ENCODE data around the gene SDF2. TPM values are rescaled to one million over a fixed set of nuclear protein-coding genes. Genes with fewer than 3 reads are reported as not detected.

The SDF2 gene
- total RNA-seq, 6 donors from 2014 or later, result 43.2 to 91.1 (median 52.5) TPM

GRCh38 chr17:28644787-28645575, 16.7 kb downstream of the SDF2 start, which contains the start of gene BLTP2:
Gene BLTP2 (minus strand): TSS chr17:28645158. CDS start chr17:28645056, 102 bp downstream.
- H3K4me3 ChIP-seq, result peak within 1 kb of the TSS; percentile 82 to 99 (median 98)
- peak; percentile 97 to 99 for DNase-seq
- no peaks in the 10 kb centered on the region for H3K27me3 ChIP-seq
- peaks cover 32 to 44% (median 33%) of the 10 kb centered on the region in 4 donors for H3K4me1 ChIP-seq
- H3K36me3 ChIP-seq, result peaks cover 15 to 56% (median 43%) of the 10 kb centered on the region in 4 donors
- no peaks in the 10 kb centered on the region for H3K9me3 ChIP-seq
- ATAC-seq (ENCODE audit: low FRiP score in 2 of 2), result peak; percentile 99
- 1 to 2% methylated on average over 28 to 40 of the region's 89 CpGs for WGBS, 2 donors
- peak within 1 kb of the TSS; percentile 91 to 98 (median 96) for H3K27ac ChIP-seq
- TF ChIP-seq EP300 (IDR thresholded peaks at IDR 0.05) (peak in 1 of 4 donors; percentile 4), CTCF (IDR thresholded peaks at IDR 0.05) (peak in 4 of 6 experiments; percentile 31 to 54 (median 48)), POLR2A (IDR thresholded peaks at IDR 0.05) (peak; percentile 32 to 95 (median 80)), POLR2AphosphoS5 (IDR thresholded peaks at IDR 0.05) (peak; percentile 89 to 97)

- Histone ChIP-seq H3K36me3 (peaks cover 20 to 57% (median 48%) of the 10 kb centered on the region in 4 donors), H3K4me3 (peak overlapping the region; percentile 82 to 99 (median 98)), H3K27me3 (no peaks in the 10 kb centered on the region), H3K27ac (peak overlapping the region; percentile 91 to 98 (median 96)), H3K4me1 (peaks cover 32 to 44% (median 33%) of the 10 kb centered on the region in 4 donors), H3K9me3 (no peaks in the 10 kb centered on the region)
- DNase-seq (peak in 1 of 2 donors; percentile 77), ATAC-seq (ENCODE audit: low FRiP score in 2 of 2) (peak; percentile 38 to 52)
- TF ChIP-seq POLR2A (IDR thresholded peaks at IDR 0.05), result no peak
- no peak for TF ChIP-seq EP300 (IDR thresholded peaks at IDR 0.05)
- TF ChIP-seq CTCF (IDR thresholded peaks at IDR 0.05), result peak in 5 of 6 experiments; percentile 39 to 67 (median 46)
- 0% methylated on average over 17 to 18 of the region's 18 CpGs for WGBS, 2 donors
Measured at GRCh38 chr17:28643983-28644786, 17.5 kb downstream of the SDF2 start.

- H3K36me3 ChIP-seq, result peaks cover 34 to 69% (median 63%) of the 10 kb centered on the region in 4 donors
- DNase-seq (no peak), ATAC-seq (ENCODE audit: low FRiP score in 2 of 2) (no peak)
- peaks cover 24 to 36% (median 25%) of the 10 kb centered on the region in 4 donors for H3K4me1 ChIP-seq
- TF ChIP-seq CTCF (IDR thresholded peaks at IDR 0.05), result no peak
- no peak for TF ChIP-seq POLR2A (IDR thresholded peaks at IDR 0.05)
- TF ChIP-seq EP300 (IDR thresholded peaks at IDR 0.05), result no peak
- no peak for TF ChIP-seq POLR2AphosphoS5 (IDR thresholded peaks at IDR 0.05)
- H3K27ac ChIP-seq, result no peak overlapping the region
- no peaks in the 10 kb centered on the region for H3K9me3 ChIP-seq
- H3K4me3 ChIP-seq, result no peak overlapping the region
- WGBS, 2 donors, result 89 to 92% methylated on average over 2 of the region's 2 CpGs
- H3K27me3 ChIP-seq, result no peaks in the 10 kb centered on the region
Measured at GRCh38 chr17:28641579-28641978, 20.1 kb downstream of the SDF2 start.

GRCh38 chr17:28635506-28635905, 26.2 kb downstream of the SDF2 start:
- no peaks in the 10 kb centered on the region for H3K9me3 ChIP-seq
- no peak overlapping the region for H3K4me3 ChIP-seq
- H3K27me3 ChIP-seq, result no peaks in the 10 kb centered on the region
- ATAC-seq (ENCODE audit: low FRiP score in 2 of 2) (no peak), DNase-seq (no peak)
- no peak overlapping the region for H3K27ac ChIP-seq
- TF ChIP-seq CTCF (IDR thresholded peaks at IDR 0.05) (no peak), POLR2A (IDR thresholded peaks at IDR 0.05) (no peak), POLR2AphosphoS5 (IDR thresholded peaks at IDR 0.05) (no peak), EP300 (IDR thresholded peaks at IDR 0.05) (no peak)
- no peaks in the 10 kb centered on the region for H3K4me1 ChIP-seq
- H3K36me3 ChIP-seq, result peaks cover 45 to 100% (median 96%) of the 10 kb centered on the region in 4 donors
- WGBS, 2 donors, result 92 to 100% methylated on average over 1 of the region's 1 CpG
